Astrocyte (in vitro differentiated cells and primary cell): Measurements from ENCODE around the gene NUP54. TPM values are rescaled to one million over a fixed set of nuclear protein-coding genes. Genes with fewer than 3 reads are reported as not detected.
A peak's percentile ranks its signal among the peaks of the same experiment; 100 is the strongest.

Source experiments
- DNase-seq: peaks from one replicate; pipeline ENCODE4 v3.0.0-alpha.2; 2010; ENCODE audit warnings: low read depth
- FAIRE-seq: peaks from 2 replicates; lab custom pipeline; 2011; peaks lifted over from hg19 to GRCh38; lab: Jason Lieb, UNC
- H2AFZ ChIP-seq: 2 replicates; pipeline ENCODE4 v1.6.0; 2012; ENCODE audit warnings: low read depth, low read length, inconsistent platforms
- H3K27ac ChIP-seq: 2 replicates; pipeline ENCODE4 v1.5.1; 2011; ENCODE audit warnings: low read depth, low read length, inconsistent platforms
- H3K27me3 ChIP-seq: 2 replicates; pipeline ENCODE4 v1.6.0; 2011; ENCODE audit warnings: low read length, inconsistent platforms; ENCODE audit not compliant: insufficient read depth
- H3K36me3 ChIP-seq: 2 replicates; pipeline ENCODE4 v1.5.1; 2011; ENCODE audit warnings: low read length, inconsistent platforms; ENCODE audit not compliant: insufficient read depth
- H3K4me1 ChIP-seq: 2 replicates; pipeline ENCODE4 v1.5.1; 2011; ENCODE audit warnings: low read length, inconsistent platforms; ENCODE audit not compliant: insufficient read depth
- H3K4me2 ChIP-seq: 2 replicates; pipeline ENCODE4 v1.6.0; 2012; ENCODE audit warnings: low read length, inconsistent platforms
- H3K4me3 ChIP-seq: 2 replicates; pipeline ENCODE4 v1.5.1; 2011; ENCODE audit warnings: low read depth, mild to moderate bottlenecking, low read length, inconsistent platforms; ENCODE audit not compliant: insufficient read depth
- H3K79me2 ChIP-seq: 2 replicates; pipeline ENCODE4 v1.6.0; 2012; ENCODE audit warnings: mild to moderate bottlenecking, low read length, inconsistent platforms; ENCODE audit not compliant: insufficient read depth
- H3K9ac ChIP-seq: 2 replicates; pipeline ENCODE4 v1.6.0; 2012; ENCODE audit warnings: mild to moderate bottlenecking, low read length, inconsistent platforms
- H3K9me3 ChIP-seq: 2 replicates; pipeline ENCODE4 v1.5.1; 2012; ENCODE audit warnings: low read depth, mild to moderate bottlenecking, low read length, inconsistent platforms; ENCODE audit not compliant: insufficient read depth
- H4K20me1 ChIP-seq: 2 replicates; pipeline ENCODE4 v1.6.0; 2012; ENCODE audit warnings: low read length, inconsistent platforms; ENCODE audit not compliant: insufficient read depth
- H3K27ac Mint-ChIP-seq: one replicate; pipeline ENCODE4 v1.8.0; 2021; ENCODE audit warnings: mild to moderate bottlenecking, mixed read lengths; ENCODE audit not compliant: unreplicated experiment
- H3K27me3 Mint-ChIP-seq: one replicate; pipeline ENCODE4 v1.8.0; 2021; ENCODE audit warnings: low read depth, mixed read lengths; ENCODE audit not compliant: unreplicated experiment
- H3K36me3 Mint-ChIP-seq: one replicate; pipeline ENCODE4 v1.8.0; 2021; ENCODE audit warnings: low read depth, mixed read lengths; ENCODE audit not compliant: unreplicated experiment
- H3K4me1 Mint-ChIP-seq: one replicate; pipeline ENCODE4 v1.8.0; 2021; ENCODE audit warnings: low read depth, mixed read lengths; ENCODE audit not compliant: unreplicated experiment
- H3K4me3 Mint-ChIP-seq: one replicate; pipeline ENCODE4 v1.8.0; 2021; ENCODE audit warnings: mild to moderate bottlenecking, moderate library complexity, mixed read lengths; ENCODE audit not compliant: unreplicated experiment
- H3K9me3 Mint-ChIP-seq: one replicate; pipeline ENCODE4 v1.8.0; 2021; ENCODE audit warnings: mild to moderate bottlenecking, mixed read lengths; ENCODE audit not compliant: unreplicated experiment
- EZH2 ChIP-seq: IDR thresholded peaks from 2 replicates; pipeline ENCODE4 v1.6.1; 2012; ENCODE audit warnings: mild to moderate bottlenecking, low read length, inconsistent platforms; ENCODE audit not compliant: insufficient read depth
- total RNA-seq: library from RNA; stranded (reverse); gene quantifications from 2 replicates; pipeline ENCODE4 v1.2.1, GENCODE V29; 2021
- TF ChIP-seq, protein P1 (sequence below): IDR thresholded peaks from 2 replicates; pipeline ENCODE4 v1.5.1; 2011; ENCODE audit warnings: low read depth, mild to moderate bottlenecking, inconsistent platforms, low read length, moderate library complexity; ENCODE audit not compliant: insufficient read depth

Gene NUP54
- total RNA-seq, 1 donor from 2014 or later: 34.2 TPM

DNA sequence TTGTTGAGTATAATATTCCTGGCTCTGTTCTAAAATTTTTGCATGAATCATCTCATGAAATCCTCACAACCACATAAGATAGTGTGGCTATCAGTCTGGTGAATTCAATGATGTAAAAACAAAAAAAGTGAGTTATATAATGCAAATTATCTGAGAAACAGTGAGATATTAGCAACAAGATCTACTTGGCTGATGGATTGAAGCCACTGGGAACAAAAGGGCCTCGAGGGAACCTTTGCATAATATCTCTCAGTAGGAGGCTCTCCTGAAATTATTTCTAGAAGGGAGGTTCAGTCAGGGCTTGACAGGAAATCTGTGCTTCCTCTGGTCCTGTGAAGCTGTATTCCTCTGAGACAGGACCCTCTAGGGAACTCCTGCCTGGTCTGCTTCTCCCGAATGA, 30.1 kb upstream of the NUP54 start:
- H3K27me3 Mint-ChIP-seq: no peaks in the 10 kb centered on the region

GRCh38 chr4:76177709-76178108, 29.5 kb upstream of the NUP54 start:
- Mint-ChIP-seq H3K9me3 (no peaks in the 10 kb centered on the region), H3K4me3 (no peak overlapping the region), H3K4me1 (no peaks in the 10 kb centered on the region), H3K36me3 (peaks cover 2% of the 10 kb centered on the region), H3K27ac (no peak overlapping the region), H3K27me3 (no peaks in the 10 kb centered on the region)
- Histone ChIP-seq H2AFZ (no peak overlapping the region), H3K4me1 (no peaks in the 10 kb centered on the region), H3K4me3 (no peak overlapping the region), H3K4me2 (no peak overlapping the region), H3K36me3 (peaks cover 17% of the 10 kb centered on the region), H3K9me3 (no peaks in the 10 kb centered on the region), H3K79me2 (peaks cover 6% of the 10 kb centered on the region), H3K27ac (no peak overlapping the region), H4K20me1 (peaks cover 3% of the 10 kb centered on the region), H3K27me3 (no peaks in the 10 kb centered on the region), H3K9ac (no peak overlapping the region)
- TF ChIP-seq EZH2: no peak
- DNase-seq: no peak
- FAIRE-seq: no peak

More for the DNA sequence above, 30.1 kb upstream of the NUP54 start:
- peaks cover 5% of the 10 kb centered on the region for H3K36me3 Mint-ChIP-seq
- H3K4me2 ChIP-seq: no peak overlapping the region
- H3K27me3 ChIP-seq: no peaks in the 10 kb centered on the region
- H3K4me1 Mint-ChIP-seq: no peaks in the 10 kb centered on the region
- no peak overlapping the region for H3K27ac ChIP-seq
- H4K20me1 ChIP-seq: peaks cover 6% of the 10 kb centered on the region
- H3K9ac ChIP-seq: no peak overlapping the region
- FAIRE-seq (no peak), DNase-seq (peak; percentile 36)
- no peaks in the 10 kb centered on the region for H3K9me3 Mint-ChIP-seq
- no peak overlapping the region for H2AFZ ChIP-seq
- H3K4me3 ChIP-seq: no peak overlapping the region
- H3K4me3 Mint-ChIP-seq: no peak overlapping the region
- H3K9me3 ChIP-seq: no peaks in the 10 kb centered on the region
- no peak for TF ChIP-seq EZH2
- TF ChIP-seq, protein P1, sequence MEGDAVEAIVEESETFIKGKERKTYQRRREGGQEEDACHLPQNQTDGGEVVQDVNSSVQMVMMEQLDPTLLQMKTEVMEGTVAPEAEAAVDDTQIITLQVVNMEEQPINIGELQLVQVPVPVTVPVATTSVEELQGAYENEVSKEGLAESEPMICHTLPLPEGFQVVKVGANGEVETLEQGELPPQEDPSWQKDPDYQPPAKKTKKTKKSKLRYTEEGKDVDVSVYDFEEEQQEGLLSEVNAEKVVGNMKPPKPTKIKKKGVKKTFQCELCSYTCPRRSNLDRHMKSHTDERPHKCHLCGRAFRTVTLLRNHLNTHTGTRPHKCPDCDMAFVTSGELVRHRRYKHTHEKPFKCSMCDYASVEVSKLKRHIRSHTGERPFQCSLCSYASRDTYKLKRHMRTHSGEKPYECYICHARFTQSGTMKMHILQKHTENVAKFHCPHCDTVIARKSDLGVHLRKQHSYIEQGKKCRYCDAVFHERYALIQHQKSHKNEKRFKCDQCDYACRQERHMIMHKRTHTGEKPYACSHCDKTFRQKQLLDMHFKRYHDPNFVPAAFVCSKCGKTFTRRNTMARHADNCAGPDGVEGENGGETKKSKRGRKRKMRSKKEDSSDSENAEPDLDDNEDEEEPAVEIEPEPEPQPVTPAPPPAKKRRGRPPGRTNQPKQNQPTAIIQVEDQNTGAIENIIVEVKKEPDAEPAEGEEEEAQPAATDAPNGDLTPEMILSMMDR: no peak
- peaks cover 6% of the 10 kb centered on the region for H3K79me2 ChIP-seq
- H3K27ac Mint-ChIP-seq: no peak overlapping the region
- no peaks in the 10 kb centered on the region for H3K4me1 ChIP-seq
- peaks cover 17% of the 10 kb centered on the region for H3K36me3 ChIP-seq

GRCh38 chr4:76175336-76175735, 27.1 kb upstream of the NUP54 start:
- no peak for TF ChIP-seq EZH2
- TF ChIP-seq, protein P1: no peak
- H3K4me1 ChIP-seq: no peaks in the 10 kb centered on the region
- no peaks in the 10 kb centered on the region for H4K20me1 ChIP-seq
- H3K27me3 ChIP-seq: no peaks in the 10 kb centered on the region
- FAIRE-seq: no peak
- no peaks in the 10 kb centered on the region for H3K27me3 Mint-ChIP-seq
- H3K4me3 ChIP-seq: no peak overlapping the region
- no peak for DNase-seq
- no peak overlapping the region for H3K27ac ChIP-seq
- H3K4me3 Mint-ChIP-seq: no peak overlapping the region
- no peaks in the 10 kb centered on the region for H3K4me1 Mint-ChIP-seq
- H3K9ac ChIP-seq: no peak overlapping the region
- H3K79me2 ChIP-seq: no peaks in the 10 kb centered on the region
- no peak overlapping the region for H2AFZ ChIP-seq
- H3K9me3 Mint-ChIP-seq: no peaks in the 10 kb centered on the region
- H3K36me3 Mint-ChIP-seq: peaks cover 2% of the 10 kb centered on the region
- no peak overlapping the region for H3K4me2 ChIP-seq
- peaks cover 19% of the 10 kb centered on the region for H3K36me3 ChIP-seq
- H3K9me3 ChIP-seq: no peaks in the 10 kb centered on the region
- no peak overlapping the region for H3K27ac Mint-ChIP-seq
